Mammary epithelial cell (primary cell): Measurements from ENCODE around the gene ADTRP.

Source experiments
- EZH2 ChIP-seq: IDR thresholded peaks from 2 replicates; pipeline ENCODE4 v1.6.1; 2012; ENCODE audit warnings: low read length, inconsistent platforms, borderline replicate concordance
- TF ChIP-seq, protein P1 (sequence below), 2 donors: IDR thresholded peaks in 1 of 2; conservative IDR thresholded peaks in 1 of 2; 2 replicates each; pipeline ENCODE4 v1.5.1; 2011 to 2012; ENCODE audit warnings: inconsistent platforms in 2 of 2, low read length in 2 of 2, mild to moderate bottlenecking in 2 of 2, control low read depth in 1 of 2, low read depth in 1 of 2; ENCODE audit not compliant: insufficient read depth in 1 of 2; ENCODE audit errors: extremely low read depth in 1 of 2

DNA sequence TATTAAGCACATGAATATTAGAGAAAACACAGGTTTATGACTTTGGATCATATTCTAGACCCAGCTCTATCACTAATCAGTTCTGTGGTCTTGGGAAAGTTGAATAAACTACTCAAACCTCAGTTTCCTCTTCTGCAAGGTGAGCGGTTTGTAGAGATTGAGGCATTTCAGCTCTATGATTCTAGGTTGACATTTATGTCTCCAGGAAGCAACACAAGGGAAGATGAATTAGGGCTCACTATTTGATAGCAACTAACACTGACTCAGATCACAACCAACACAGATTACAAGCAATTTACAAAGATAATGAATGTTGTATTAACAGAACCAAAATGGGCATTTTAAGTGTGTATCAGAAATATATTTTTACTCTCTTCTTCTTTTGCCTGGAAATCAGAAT, 21.9 kb downstream of the ADTRP start:
- TF ChIP-seq, protein P1, sequence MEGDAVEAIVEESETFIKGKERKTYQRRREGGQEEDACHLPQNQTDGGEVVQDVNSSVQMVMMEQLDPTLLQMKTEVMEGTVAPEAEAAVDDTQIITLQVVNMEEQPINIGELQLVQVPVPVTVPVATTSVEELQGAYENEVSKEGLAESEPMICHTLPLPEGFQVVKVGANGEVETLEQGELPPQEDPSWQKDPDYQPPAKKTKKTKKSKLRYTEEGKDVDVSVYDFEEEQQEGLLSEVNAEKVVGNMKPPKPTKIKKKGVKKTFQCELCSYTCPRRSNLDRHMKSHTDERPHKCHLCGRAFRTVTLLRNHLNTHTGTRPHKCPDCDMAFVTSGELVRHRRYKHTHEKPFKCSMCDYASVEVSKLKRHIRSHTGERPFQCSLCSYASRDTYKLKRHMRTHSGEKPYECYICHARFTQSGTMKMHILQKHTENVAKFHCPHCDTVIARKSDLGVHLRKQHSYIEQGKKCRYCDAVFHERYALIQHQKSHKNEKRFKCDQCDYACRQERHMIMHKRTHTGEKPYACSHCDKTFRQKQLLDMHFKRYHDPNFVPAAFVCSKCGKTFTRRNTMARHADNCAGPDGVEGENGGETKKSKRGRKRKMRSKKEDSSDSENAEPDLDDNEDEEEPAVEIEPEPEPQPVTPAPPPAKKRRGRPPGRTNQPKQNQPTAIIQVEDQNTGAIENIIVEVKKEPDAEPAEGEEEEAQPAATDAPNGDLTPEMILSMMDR (conservative IDR thresholded peaks at IDR 0.05 in 1 of 2, IDR thresholded peaks at IDR 0.05 in 1 of 2; ENCODE audit: extremely low read depth in 1 of 2, insufficient read depth in 1 of 2, low read depth in 1 of 2, low read length in 2 of 2): no peak
- no peak for TF ChIP-seq EZH2
